Vagina (tissue), 2 donors: ENCODE measurements around the gene SLC27A2. TPM values are rescaled to one million over a fixed set of nuclear protein-coding genes. Genes with fewer than 3 reads are reported as not detected.

Source experiments
- DNase-seq, 2 donors: peaks; one replicate each; pipeline ENCODE4 v3.0.0-alpha.2; 2017; ENCODE audit errors: extremely low spot score in 2 of 2
- H3K27ac ChIP-seq: fragments of 200-600 bp; sonication (generic); one replicate; pipeline ENCODE4 v1.5.1; 2019
- H3K27me3 ChIP-seq: fragments of 200-600 bp; sonication (generic); one replicate; pipeline ENCODE4 v1.5.1; 2019
- H3K36me3 ChIP-seq, 2 donors: fragments of 200-600 bp; sonication (generic); one replicate each; pipeline ENCODE4 v1.5.1; 2017 to 2019
- H3K4me1 ChIP-seq: fragments of 200-600 bp; sonication (generic); one replicate; pipeline ENCODE4 v1.5.1; 2019
- H3K4me3 ChIP-seq, 2 donors: fragments of 200-600 bp; sonication (generic); 1 replicate in 1 of 2; 2 replicates in 1 of 2; pipeline ENCODE4 v1.5.1; 2016 to 2019
- H3K9me3 ChIP-seq: fragments of 200-600 bp; sonication (generic); one replicate; pipeline ENCODE4 v1.5.1; 2019
- POLR2A ChIP-seq, 2 donors: fragments of 450-650 bp; IDR thresholded peaks; one replicate each; pipeline ENCODE4 v1.6.1; 2017; ENCODE audit warnings: antibody characterized with exemption in 2 of 2, mild to moderate bottlenecking in 2 of 2, moderate library complexity in 2 of 2
- POLR2AphosphoS5 ChIP-seq, 2 donors: sonication (generic); formaldehyde crosslinking; IDR thresholded peaks; one replicate each; pipeline ENCODE4 v1.9.0; 2017; ENCODE audit warnings: antibody characterized with exemption in 2 of 2, mild to moderate bottlenecking in 2 of 2, low read depth in 1 of 2; ENCODE audit not compliant: insufficient read depth in 1 of 2
- intact Hi-C: fragments of 100-400 bp; cut with DNase I; formaldehyde crosslinking; loops from one replicate; pipeline ENCODE4 v1.15.1; 2023
- total RNA-seq: library from RNA; depleted of rRNA; stranded (reverse); fragments of >200 nt; gene quantifications from one replicate; pipeline ENCODE4 v1.2.3, GENCODE V29; 2016
- TF ChIP-seq, protein P1 (sequence below), 3 experiments: fragments of 450-650 bp in 2 of 3; fragments of 200-600 bp in 1 of 3; sonication (generic) in 1 of 3; IDR thresholded peaks; one replicate each; pipeline ENCODE4 v1.5.1; 2017 to 2019; ENCODE audit warnings: antibody characterized with exemption in 3 of 3, mild to moderate bottlenecking in 2 of 3, moderate library complexity in 2 of 3

The SLC27A2 gene
- total RNA-seq, 1 donor from 2014 or later: 3.2 TPM

DNA sequence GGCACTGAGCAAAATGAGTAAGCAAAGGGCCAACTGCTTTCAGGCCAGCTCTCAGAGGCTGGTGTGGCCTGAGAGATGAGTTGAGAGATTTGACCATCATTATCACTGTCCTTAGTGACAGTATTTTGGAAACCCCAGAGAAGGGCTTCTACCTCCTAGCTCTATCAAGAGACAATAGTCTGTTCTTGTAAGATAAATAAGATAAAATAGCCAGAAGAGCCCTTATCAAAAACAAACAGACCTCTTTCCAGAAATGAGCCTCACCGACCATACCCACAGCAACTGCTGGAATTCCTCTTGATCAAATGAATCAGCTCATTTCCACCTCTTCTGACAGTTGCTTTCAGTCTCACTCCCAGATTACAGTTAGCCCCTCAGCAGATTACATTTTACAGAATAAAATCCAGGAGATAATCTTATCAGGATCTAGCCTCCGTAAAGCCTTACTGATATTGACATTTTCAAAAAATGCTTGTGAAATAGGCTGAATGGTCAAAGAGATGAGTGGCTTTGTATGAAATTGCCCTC, 79.0 kb downstream of the SLC27A2 start:
- H3K27ac ChIP-seq: no peak overlapping the region
- H3K36me3 ChIP-seq: no peaks in the 10 kb centered on the region
- DNase-seq: no peak
- no peaks in the 10 kb centered on the region for H3K4me1 ChIP-seq
- TF ChIP-seq POLR2AphosphoS5 (IDR thresholded peaks at IDR 0.05; ENCODE audit: insufficient read depth in 1 of 2, low read depth in 1 of 2) (no peak), POLR2A (IDR thresholded peaks at IDR 0.05) (no peak)
- TF ChIP-seq, protein P1, sequence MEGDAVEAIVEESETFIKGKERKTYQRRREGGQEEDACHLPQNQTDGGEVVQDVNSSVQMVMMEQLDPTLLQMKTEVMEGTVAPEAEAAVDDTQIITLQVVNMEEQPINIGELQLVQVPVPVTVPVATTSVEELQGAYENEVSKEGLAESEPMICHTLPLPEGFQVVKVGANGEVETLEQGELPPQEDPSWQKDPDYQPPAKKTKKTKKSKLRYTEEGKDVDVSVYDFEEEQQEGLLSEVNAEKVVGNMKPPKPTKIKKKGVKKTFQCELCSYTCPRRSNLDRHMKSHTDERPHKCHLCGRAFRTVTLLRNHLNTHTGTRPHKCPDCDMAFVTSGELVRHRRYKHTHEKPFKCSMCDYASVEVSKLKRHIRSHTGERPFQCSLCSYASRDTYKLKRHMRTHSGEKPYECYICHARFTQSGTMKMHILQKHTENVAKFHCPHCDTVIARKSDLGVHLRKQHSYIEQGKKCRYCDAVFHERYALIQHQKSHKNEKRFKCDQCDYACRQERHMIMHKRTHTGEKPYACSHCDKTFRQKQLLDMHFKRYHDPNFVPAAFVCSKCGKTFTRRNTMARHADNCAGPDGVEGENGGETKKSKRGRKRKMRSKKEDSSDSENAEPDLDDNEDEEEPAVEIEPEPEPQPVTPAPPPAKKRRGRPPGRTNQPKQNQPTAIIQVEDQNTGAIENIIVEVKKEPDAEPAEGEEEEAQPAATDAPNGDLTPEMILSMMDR (IDR thresholded peaks at IDR 0.05): no peak
- H3K27me3 ChIP-seq: no peaks in the 10 kb centered on the region
- no peak overlapping the region for H3K4me3 ChIP-seq
- no peaks in the 10 kb centered on the region for H3K9me3 ChIP-seq
- intact Hi-C loops: no loop called here

DNA sequence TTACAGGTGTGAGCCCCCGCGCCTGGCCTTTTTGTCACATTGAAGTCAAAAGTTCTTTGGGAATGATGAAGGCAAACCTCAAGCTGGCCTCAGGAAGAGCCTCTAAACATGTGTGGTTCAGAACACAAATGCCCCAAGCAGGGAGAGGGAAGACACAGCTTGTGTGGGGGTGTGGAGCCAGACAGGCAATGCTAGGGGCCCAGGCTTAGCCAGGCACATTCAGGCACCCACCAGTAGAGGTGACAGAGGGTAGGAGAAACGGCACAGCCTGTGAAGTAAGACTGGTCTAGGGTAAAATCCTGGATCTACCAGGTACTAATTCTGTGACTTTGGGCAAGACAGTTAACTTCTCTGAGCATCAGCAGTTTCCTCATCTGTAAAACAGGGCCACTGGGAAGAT, 80.0 kb downstream of the SLC27A2 start:
- no peak for DNase-seq
- Histone ChIP-seq H3K9me3 (no peaks in the 10 kb centered on the region), H3K4me3 (no peak overlapping the region), H3K27ac (no peak overlapping the region), H3K27me3 (no peaks in the 10 kb centered on the region), H3K4me1 (no peaks in the 10 kb centered on the region), H3K36me3 (no peaks in the 10 kb centered on the region)
- TF ChIP-seq, protein P1 (IDR thresholded peaks at IDR 0.05): no peak
- TF ChIP-seq POLR2AphosphoS5 (IDR thresholded peaks at IDR 0.05; ENCODE audit: insufficient read depth in 1 of 2, low read depth in 1 of 2): no peak
- no peak for TF ChIP-seq POLR2A (IDR thresholded peaks at IDR 0.05)
- intact Hi-C loops: no loop called here

DNA sequence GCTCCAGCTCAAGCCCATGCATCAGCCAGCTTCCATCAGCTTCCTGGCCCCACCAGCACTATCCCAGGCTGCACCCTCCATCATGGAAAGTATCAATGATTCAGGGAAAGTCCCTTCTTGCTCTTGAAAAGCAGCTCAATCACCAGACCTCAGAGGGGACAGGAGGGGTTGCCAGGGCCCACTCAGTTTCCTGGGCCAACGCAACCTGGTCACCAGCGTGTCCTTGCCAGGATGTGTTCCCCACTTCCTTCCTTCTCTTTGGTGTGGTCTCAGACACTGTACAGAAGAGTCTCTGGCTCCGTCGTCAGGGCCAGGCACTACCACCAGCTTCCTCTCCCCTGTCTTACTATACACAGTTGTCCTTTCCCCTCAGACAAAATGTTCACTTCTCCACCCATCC, 80.5 kb downstream of the SLC27A2 start:
- no peaks in the 10 kb centered on the region for H3K27me3 ChIP-seq
- no peaks in the 10 kb centered on the region for H3K9me3 ChIP-seq
- DNase-seq: no peak
- TF ChIP-seq POLR2A (IDR thresholded peaks at IDR 0.05) (no peak), POLR2AphosphoS5 (IDR thresholded peaks at IDR 0.05; ENCODE audit: insufficient read depth in 1 of 2, low read depth in 1 of 2) (no peak)
- TF ChIP-seq, protein P1 (IDR thresholded peaks at IDR 0.05): no peak
- H3K4me3 ChIP-seq: no peak overlapping the region
- no peak overlapping the region for H3K27ac ChIP-seq
- intact Hi-C loops: no loop called here
- H3K4me1 ChIP-seq: no peaks in the 10 kb centered on the region
- no peaks in the 10 kb centered on the region for H3K36me3 ChIP-seq

DNA sequence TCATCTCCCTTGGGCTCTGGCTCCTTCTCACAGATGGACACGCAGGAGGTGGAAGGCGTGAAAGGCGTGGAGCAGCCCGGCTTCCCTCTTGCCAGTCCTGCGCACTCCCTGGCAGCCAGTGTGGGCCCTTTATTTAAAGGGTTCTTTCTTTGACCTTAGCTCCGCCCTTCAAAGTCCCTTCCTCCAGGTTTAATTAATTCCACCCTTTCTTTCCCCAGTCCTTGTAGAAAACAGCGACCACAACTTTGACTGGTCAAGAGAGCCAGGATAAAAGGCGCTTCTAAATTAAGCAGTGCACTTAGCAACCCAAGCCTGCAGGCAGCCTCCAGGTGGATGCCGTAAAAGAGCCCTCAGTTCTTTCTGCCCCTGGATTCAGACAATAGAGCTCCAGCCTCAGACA, 83.6 kb downstream of the SLC27A2 start, which contains the start of gene HDC:
HDC (minus strand) TSS at position 107 of the 400 bp plus-strand sequence; CDS start at position 4, 103 bp downstream.
- H3K27ac ChIP-seq: no peak within 1 kb of the TSS
- DNase-seq: no peak
- no peak within 1 kb of the TSS for H3K4me3 ChIP-seq
- no peaks in the 10 kb centered on the region for H3K36me3 ChIP-seq
- no peaks in the 10 kb centered on the region for H3K9me3 ChIP-seq
- TF ChIP-seq POLR2AphosphoS5 (IDR thresholded peaks at IDR 0.05; ENCODE audit: insufficient read depth in 1 of 2, low read depth in 1 of 2) (no peak), POLR2A (IDR thresholded peaks at IDR 0.05) (no peak)
- TF ChIP-seq, protein P1 (IDR thresholded peaks at IDR 0.05): no peak
- no peaks in the 10 kb centered on the region for H3K27me3 ChIP-seq
- intact Hi-C loops: no loop called here
- H3K4me1 ChIP-seq: no peaks in the 10 kb centered on the region

DNA sequence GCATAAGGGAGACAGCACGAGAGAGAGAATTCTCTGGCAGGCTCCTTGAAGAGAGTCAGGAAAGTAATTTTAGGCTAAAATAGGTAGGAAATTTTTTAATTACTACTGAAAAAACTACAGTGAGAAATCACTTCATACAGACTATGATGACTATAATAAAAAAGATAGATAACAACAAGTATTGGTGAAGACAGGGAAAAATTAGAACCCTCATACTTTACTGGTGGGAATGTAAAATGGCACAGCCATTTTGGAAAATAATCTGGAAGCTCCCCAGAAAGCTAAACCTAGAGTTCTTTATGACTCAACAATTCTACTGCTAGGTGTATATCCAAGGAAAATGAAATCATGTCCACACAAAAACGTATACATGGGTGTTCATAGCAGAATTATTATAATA, 85.6 kb downstream of the SLC27A2 start:
- DNase-seq: no peak
- intact Hi-C loops: no loop called here
- H3K4me1 ChIP-seq: no peaks in the 10 kb centered on the region
- TF ChIP-seq, protein P1 (IDR thresholded peaks at IDR 0.05): no peak
- no peak for TF ChIP-seq POLR2A (IDR thresholded peaks at IDR 0.05)
- TF ChIP-seq POLR2AphosphoS5 (IDR thresholded peaks at IDR 0.05; ENCODE audit: insufficient read depth in 1 of 2, low read depth in 1 of 2): no peak
- no peak overlapping the region for H3K27ac ChIP-seq
- H3K4me3 ChIP-seq: no peak overlapping the region
- no peaks in the 10 kb centered on the region for H3K36me3 ChIP-seq
- no peaks in the 10 kb centered on the region for H3K9me3 ChIP-seq
- H3K27me3 ChIP-seq: no peaks in the 10 kb centered on the region
